ENCODE results near the gene C4BPB. TPM values are rescaled to one million over a fixed set of nuclear protein-coding genes. Genes with fewer than 3 reads are reported as not detected.

C4BPB gene
- total RNA-seq, 1 experiment from 2014 or later = not detected

DNA sequence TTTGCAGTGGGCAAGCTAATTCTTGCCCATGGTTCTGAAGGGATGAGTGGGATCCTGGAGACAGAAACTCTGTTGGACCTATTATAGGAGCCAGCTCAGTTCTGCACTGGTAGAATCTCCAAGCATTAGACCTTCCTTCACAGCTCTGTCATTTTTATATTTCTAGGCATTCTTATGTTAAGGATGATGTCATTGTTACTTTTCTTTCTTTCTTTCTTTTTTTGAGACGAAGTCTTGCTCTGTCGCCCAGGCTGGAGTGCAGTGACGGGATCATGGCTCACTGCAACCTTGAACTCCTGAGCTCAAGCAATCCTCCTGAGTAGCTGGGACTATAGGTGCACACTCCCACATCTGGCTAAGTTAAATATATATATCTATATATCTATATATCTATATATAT is 28.1 kb upstream of the C4BPB start:
- H3K27ac Mint-ChIP-seq = peak overlapping the region in 1 of 3 experiments; percentile 91; a peak in 1 of 7 replicates
- H3T11ph ChIP-seq (ENCODE audit: low read length) = no peak overlapping the region
- no peak overlapping the region for H3K4me3 Mint-ChIP-seq
- no peak overlapping the region for H2BK20ac ChIP-seq (ENCODE audit: low read depth, low read length, poor library complexity, severe bottlenecking)
- H3K14ac ChIP-seq (ENCODE audit: insufficient read depth, low read length) = no peak overlapping the region
- no peak overlapping the region for H3K4ac ChIP-seq (ENCODE audit: low read depth, low read length)
- H3K27me3 ChIP-seq (ENCODE audit: insufficient read depth, low read length) = no peaks in the 10 kb centered on the region
- no peaks in the 10 kb centered on the region for H3K27me3 Mint-ChIP-seq (ENCODE audit: low read depth)
- H3K4me2 ChIP-seq (ENCODE audit: insufficient read depth, insufficient read length, low read length) = no peak overlapping the region
- H2AFZ ChIP-seq (ENCODE audit: low read length) = no peak overlapping the region
- no peaks in the 10 kb centered on the region for H3K79me1 ChIP-seq (ENCODE audit: insufficient read depth, low read depth, low read length, poor library complexity, severe bottlenecking)
- H4K91ac ChIP-seq (ENCODE audit: insufficient read length, low read depth, low read length) = no peak overlapping the region
- no peak overlapping the region for H3K9ac ChIP-seq (ENCODE audit: extremely low read depth, insufficient read length, low read length)
- H4K20me1 ChIP-seq (ENCODE audit: control insufficient read depth, insufficient read depth, insufficient read length) = no peaks in the 10 kb centered on the region
- peaks cover 4 to 8% of the 10 kb centered on the region in 2 experiments; a peak in 3 of 4 replicates for H3K4me1 Mint-ChIP-seq
- no peak overlapping the region for H3K56ac ChIP-seq (ENCODE audit: insufficient read length, low read depth, low read length)
- H2BK12ac ChIP-seq (ENCODE audit: insufficient read length, low read depth, low read length) = no peak overlapping the region
- H2AK5ac ChIP-seq (ENCODE audit: insufficient read length, low read length) = no peak overlapping the region
- H3K18ac ChIP-seq (ENCODE audit: insufficient read length, low read depth, low read length) = no peak overlapping the region
- no peak overlapping the region for H2BK15ac ChIP-seq (ENCODE audit: low read depth, low read length)
- H3K23ac ChIP-seq (ENCODE audit: insufficient read length, low read depth, low read length) = no peak overlapping the region
- no peaks in the 10 kb centered on the region for H3K79me2 ChIP-seq (ENCODE audit: insufficient read depth, low read length)
- WGBS (ENCODE audit: extremely low coverage, insufficient read length, low lambda C conversion rate) = no CpG with 5 or more reads among the region's 3 CpGs
- no peak overlapping the region for H4K5ac ChIP-seq (ENCODE audit: insufficient read length, low read depth, low read length)
- no peak overlapping the region for H2BK5ac ChIP-seq (ENCODE audit: insufficient read length, low read length)
- DNase-seq = no peak
- H3K23me2 ChIP-seq (ENCODE audit: insufficient read length, low read depth, low read length, poor library complexity, severe bottlenecking) = no peaks in the 10 kb centered on the region
- H4K8ac ChIP-seq (replicated peaks; ENCODE audit: insufficient read length, low read depth, low read length) = no peak overlapping the region
- H3K4me1 ChIP-seq (ENCODE audit: insufficient read depth, low read length) = no peaks in the 10 kb centered on the region
- no peak for TF ChIP-seq CTCF (conservative IDR thresholded peaks at IDR 0.05)
- H2BK120ac ChIP-seq (ENCODE audit: low read depth, low read length, poor library complexity, severe bottlenecking) = no peak overlapping the region
- no peaks in the 10 kb centered on the region for H3K9me3 ChIP-seq (ENCODE audit: control insufficient read depth, low read depth, low read length)
- H3K27ac ChIP-seq (ENCODE audit: insufficient read length, low read depth, low read length) = no peak overlapping the region
- H3K36me3 Mint-ChIP-seq (ENCODE audit: insufficient read depth in 1 of 3, low read depth in 3 of 3) = peaks cover 5 to 43% (median 24%) of the 10 kb centered on the region in 3 experiments
- H3K9me3 Mint-ChIP-seq = no peaks in the 10 kb centered on the region
